Measurements from ENCODE around the gene SORCS2.

Gene SORCS2

DNA sequence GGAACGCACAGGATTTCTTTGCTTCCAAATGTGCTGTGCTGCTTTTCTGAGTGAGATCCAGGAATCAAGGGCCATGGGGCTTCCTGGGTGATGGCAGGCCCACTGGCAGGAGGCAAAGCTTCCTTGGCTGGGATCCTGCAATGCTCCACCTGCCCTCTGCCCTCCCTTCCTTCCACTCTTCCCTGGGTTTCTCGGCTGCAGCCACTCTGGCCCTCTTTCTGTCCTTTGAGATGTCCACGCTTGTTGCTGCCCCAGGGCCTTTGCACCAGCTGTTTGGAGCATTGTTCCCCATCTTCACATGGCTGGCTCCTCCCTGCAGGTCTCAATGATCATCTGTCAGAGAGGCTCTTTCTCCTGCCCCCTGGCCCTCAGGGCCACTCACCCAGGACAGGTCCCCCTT, 163.5 kb downstream of the SORCS2 start:
- DNase-seq (ENCODE audit: low read depth in 2 of 2), result no peak

- DNase-seq (ENCODE audit: low read depth in 2 of 2), result no peak
Observed at GRCh38 chr4:7356667-7357310, 164.5 kb downstream of the SORCS2 start.

DNA sequence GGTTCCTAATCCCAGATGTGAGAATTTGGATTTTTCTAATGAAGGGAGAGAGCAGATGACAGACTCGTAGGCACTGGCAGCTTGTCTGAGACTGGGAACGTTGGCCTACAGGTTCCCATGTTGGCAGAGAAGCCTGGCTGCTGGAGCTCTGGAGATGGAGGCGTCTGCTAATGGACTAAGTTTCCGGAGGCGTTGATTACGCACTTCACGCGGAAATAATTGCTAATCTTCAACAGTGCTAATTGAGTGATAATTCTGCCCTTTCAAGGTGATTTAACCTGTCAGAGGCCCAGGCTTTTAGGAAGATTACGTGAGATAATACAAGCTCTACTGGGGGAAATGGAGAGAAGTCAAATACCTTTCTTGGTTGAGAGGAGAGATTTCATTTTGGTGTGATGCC, 165.0 kb downstream of the SORCS2 start:
- DNase-seq (ENCODE audit: low read depth in 2 of 2), result no peak

DNA sequence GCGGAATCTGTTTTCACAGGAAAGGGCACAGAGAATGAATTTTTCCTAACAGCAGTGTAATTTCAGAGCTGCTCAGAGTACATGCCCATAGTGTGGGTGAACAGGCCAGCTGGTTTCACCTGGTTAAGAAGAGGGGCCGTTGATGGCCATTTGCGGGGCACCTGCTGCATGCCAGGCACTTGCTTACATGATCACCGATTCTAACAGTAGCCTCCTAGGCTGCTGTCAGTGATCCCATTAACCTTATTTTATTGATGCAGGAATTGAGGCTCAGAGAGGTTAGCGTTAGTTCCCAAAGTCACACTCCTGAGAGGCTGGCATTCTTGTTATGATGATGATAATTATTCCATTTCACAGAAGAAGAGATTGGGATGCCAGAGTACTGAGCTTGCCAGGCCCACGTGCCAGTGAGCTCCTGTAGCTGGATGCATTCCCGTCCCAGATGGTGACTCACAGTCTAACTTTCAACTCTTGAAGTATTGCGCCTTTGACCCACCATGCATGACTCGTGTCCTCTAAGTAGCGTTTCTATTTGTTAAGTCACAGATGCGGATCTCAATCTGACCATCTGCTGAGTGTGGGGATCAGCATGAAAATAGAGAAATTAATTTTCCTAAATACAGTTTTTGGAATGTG, 165.9 kb downstream of the SORCS2 start:
- peak; percentile 42 for DNase-seq (ENCODE audit: low read depth in 2 of 2)

GRCh38 chr4:7359400-7360062, 167.2 kb downstream of the SORCS2 start:
- DNase-seq (ENCODE audit: low read depth in 2 of 2), result no peak

GRCh38 chr4:7360806-7361205, 168.5 kb downstream of the SORCS2 start:
- DNase-seq (ENCODE audit: low read depth in 2 of 2), result no peak

- no peak for DNase-seq (ENCODE audit: low read depth in 2 of 2)
Observed at GRCh38 chr4:7361280-7361895, 169.1 kb downstream of the SORCS2 start.

DNA sequence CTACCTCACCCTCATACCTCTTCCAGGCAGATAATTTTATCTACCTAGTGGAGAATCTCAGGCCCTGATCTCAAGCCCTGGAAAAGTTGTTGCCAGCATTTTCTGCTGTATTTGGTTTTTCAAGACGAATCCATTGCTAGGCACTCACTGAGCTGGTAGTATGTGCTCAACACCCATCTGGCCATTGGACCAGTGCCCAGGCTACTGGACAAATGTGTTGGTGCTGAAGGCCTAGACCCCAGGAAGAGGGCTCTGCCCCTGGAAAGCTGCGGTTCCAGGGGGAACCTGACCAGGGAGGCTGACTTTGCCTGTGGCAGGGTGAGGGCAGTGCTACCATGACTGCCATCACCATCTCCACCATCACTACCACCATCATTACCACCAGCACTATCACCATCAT, 170.0 kb downstream of the SORCS2 start:
- no peak for DNase-seq (ENCODE audit: low read depth in 2 of 2)

GRCh38 chr4:7362862-7363430, 170.6 kb downstream of the SORCS2 start:
- DNase-seq (ENCODE audit: low read depth in 2 of 2), result no peak

DNA sequence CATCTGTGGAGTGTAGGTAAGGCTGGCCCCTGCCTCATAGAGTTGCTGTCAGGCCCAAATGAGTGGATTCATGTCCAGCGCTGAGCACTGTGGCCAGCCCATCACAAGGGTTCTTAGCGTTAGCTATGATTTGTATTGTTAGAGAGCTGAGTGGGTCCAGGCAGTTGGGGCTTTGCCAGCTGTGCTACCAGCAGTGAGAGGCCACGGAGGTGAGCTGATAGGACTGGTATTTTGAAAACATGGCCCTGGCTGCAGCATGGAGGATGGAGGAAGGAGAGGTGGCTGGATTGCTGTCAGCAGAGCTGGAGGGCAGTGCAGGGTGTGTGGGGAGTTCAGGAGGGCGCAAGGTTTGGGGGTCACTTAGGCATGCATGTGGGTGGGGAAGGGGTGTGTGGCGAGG, 172.6 kb downstream of the SORCS2 start:
- no peak for DNase-seq (ENCODE audit: low read depth in 2 of 2)

DNA sequence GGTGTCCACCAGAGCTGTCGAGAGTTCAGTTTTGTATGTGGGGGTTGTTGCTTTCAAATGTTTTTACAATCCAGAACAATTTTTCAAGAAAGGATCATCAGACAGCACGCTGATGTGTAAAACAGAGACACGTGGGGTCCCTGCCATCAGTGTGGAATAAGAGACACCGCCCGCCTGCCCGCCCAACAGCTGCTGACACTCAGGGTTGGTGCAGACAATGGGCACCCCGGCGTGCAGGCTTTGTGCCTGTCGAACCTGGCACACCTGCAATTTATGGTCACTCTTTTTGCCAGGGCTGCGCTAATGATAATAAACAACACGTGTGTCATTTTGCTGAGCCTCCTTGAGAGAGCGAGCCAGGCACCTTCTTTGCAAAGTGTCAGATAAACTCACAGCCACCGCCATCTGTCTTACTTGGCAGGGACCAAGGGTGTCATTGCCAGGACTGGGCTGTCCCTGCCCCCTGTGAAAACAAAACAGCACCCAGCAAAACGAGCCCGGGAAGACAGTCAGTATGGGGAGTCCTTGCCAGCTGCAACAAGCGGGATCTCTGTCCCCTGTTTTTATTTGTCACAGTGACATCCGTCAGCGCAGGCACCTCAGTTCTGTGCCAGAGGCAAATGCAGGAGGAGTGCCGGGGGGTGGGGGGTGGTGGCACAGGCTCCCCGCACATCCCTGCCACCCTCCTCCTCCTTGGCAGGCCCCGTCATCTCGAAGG, 173.3 kb downstream of the SORCS2 start:
- DNase-seq (ENCODE audit: low read depth in 2 of 2), result no peak

DNA sequence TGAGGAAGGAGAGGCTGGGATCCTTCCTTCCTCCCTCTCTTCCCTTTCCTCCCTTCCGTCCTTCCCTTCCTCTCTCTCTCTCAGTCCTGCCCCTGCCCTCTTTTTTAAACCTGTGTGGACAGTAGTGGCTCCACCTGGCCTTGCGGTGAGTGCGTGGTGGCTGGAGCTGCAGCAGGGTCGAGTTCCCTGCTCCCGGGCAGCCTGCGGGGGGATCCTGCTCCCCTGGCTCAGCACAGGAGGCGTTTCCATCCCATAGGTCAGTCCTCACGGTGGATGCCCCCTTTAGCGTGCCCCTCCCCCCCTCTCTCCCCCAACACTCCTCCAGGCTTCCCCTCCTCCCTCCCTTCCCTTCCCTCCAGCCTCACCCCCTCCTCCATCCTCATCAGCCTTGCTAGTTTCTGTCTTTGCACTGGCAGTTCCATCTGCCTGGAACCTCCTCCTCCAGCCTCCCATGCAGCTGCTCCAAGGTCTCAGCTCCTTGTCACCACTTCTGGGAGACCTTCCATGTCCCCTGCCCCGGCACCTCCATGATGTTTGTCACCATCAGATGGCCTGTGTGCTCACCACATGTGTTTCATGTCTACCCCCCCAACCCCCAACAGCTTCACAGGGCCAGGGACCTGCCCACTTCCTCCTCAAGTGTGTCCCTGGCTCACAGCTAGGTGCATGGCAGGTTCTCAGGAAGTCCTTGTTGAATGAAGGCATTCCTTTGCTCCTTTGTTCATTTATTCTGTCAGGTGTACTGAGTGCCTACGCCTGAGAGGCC, 174.0 kb downstream of the SORCS2 start:
- no peak for DNase-seq (ENCODE audit: low read depth in 2 of 2)

DNA sequence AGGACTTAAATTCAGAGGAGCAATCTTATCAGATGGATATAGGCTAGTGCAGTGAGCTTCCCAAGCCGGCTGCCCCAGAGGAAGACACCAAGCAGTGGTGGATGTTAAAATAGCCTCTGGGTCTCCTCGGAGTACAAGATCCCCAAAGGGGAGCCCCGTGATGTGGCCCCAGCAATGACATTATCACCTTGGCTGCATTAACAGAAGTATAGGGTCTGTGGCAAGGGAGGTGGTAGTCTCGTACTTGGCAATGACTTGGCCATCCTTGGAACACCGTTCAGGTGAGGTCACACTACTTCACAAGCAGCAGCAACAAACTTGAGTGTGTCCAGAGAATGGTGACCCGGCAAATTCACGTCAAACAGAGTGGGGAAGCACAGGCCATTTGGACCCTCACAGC, 174.6 kb downstream of the SORCS2 start:
- no peak for DNase-seq (ENCODE audit: low read depth in 2 of 2)

DNA sequence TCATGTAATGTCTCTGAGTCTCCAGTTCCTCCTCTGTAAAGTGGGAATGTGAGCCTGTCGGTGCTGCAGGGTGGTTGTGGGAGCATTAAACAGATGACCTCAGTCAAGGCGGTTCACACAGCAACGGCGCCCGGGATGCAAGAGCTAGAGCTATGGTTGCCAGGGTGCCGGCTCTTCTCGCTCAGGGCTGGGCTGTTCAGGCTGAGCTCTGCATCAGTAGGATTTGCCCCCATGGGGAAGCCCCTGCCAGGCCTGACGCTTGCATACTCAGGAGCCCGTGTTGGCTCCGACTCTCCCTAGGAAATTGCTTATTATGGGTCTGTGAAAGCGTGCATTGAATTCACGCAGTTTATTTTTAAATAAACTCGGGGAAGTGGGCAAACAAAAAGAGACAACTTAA, 175.1 kb downstream of the SORCS2 start:
- DNase-seq (ENCODE audit: low read depth in 2 of 2), result no peak

GRCh38 chr4:7367864-7368277, 175.5 kb downstream of the SORCS2 start:
- DNase-seq (ENCODE audit: low read depth in 2 of 2), result no peak

GRCh38 chr4:7368296-7368695, 176.0 kb downstream of the SORCS2 start:
- no peak for DNase-seq (ENCODE audit: low read depth in 2 of 2)

GRCh38 chr4:7369511-7369910, 177.2 kb downstream of the SORCS2 start:
- DNase-seq (ENCODE audit: low read depth in 2 of 2), result no peak

GRCh38 chr4:7370038-7370437, 177.7 kb downstream of the SORCS2 start:
- DNase-seq (ENCODE audit: low read depth in 2 of 2), result no peak

DNA sequence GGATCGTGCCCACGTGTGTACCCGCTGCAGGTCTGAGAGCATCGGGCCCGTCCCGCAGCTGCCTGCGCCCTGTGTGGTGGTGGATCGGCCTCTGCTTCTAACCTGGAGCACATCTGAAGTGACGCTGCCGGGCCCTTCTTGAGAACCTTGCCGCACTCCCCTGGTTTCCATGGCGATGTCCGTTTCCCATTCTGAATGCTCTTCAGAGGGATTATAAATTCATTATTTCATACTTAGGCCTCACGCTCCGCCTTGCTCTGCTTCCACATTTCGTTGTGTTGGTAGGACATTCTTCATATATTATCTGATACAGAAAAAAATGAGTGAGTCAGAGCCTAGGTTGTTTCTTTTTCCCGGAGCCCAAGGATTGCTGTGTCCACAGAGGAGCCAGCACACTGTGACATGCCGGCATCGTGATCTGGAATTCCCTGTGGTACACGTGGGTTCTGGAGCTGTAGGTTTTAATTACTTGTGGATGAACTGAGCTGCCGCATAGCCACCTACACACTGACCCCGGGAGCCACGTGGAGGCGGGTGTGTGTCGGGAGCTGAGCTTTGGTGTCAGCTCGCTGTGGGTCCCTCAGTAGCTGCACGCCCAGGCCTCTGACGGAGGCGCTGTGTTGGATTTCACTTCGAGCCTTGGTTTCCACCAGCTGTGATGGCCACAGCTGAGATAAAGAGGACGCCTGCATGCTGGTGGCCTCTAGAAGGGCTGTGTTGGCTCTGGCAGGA, 179.0 kb downstream of the SORCS2 start:
- no peak for DNase-seq (ENCODE audit: low read depth in 2 of 2)

DNA sequence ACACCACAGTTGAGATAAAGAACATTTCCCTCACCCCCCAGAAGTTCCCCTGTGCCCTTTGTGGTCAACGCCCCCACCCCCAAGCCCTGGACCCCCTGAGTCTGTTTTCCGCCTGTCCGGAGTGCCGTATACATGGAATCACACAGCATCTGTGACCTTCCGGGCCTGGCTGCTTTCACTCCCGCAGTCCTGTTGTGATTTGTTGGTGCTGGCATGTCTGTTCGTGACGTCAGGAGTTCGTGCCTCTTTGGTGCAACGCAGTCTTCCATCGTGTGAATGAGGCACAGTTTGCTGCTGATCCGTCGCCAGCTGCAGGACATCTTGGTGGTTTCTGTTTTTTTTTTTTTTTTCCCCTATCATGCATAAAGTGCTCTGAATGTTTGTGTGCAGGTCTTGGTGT, 180.3 kb downstream of the SORCS2 start:
- DNase-seq (ENCODE audit: low read depth in 2 of 2), result no peak
